ENCODE measurements around the gene SMARCC1.
"Not testable (repeated sequence)": the region's sequence is repeated elsewhere in the genome, so short reads cannot be mapped to it uniquely, and the experiment has no call there.

DNA sequence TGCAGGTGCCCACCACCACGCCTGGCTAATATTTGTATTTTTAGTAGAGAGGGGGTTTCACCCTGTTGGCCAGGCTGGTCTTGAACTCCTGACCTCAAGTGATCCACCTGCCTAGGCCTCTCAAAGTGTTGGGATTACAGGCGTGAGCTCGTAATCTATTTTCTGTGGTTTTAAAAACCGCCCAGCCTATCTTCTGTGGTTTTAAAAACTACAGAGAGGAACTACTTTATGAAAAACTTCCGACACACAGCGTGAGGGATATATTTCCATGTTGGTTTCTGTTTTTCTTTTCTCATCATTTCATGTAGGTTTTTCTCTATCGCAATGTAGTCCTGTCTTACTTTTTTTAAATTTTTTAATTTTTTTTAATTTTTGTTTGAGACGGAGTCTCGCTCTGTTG lies 47.8 kb upstream of the SMARCC1 start:
- TF ChIP-seq CTCF (conservative IDR thresholded peaks at IDR 0.05); EZH2 (IDR thresholded peaks at IDR 0.05; ENCODE audit: low read depth): not testable (repeated sequence)

All from PC-9 (cell line).